Effector CD4-positive, alpha-beta T cell (primary cell): ENCODE data around the gene OR2K2. TPM values are rescaled to one million over a fixed set of nuclear protein-coding genes. Genes with fewer than 3 reads are reported as not detected.
"Not testable (repeated sequence)": the region's sequence is repeated elsewhere in the genome, so short reads cannot be mapped to it uniquely, and the experiment has no call there.

Source experiments
- DNase-seq: peaks from one replicate; pipeline ENCODE4 v3.0.0-alpha.2; 2020
- total RNA-seq: gene quantifications from one replicate; lab custom pipeline; 2026; lab: John Stamatoyannopoulos, UW

The OR2K2 gene, protein sequence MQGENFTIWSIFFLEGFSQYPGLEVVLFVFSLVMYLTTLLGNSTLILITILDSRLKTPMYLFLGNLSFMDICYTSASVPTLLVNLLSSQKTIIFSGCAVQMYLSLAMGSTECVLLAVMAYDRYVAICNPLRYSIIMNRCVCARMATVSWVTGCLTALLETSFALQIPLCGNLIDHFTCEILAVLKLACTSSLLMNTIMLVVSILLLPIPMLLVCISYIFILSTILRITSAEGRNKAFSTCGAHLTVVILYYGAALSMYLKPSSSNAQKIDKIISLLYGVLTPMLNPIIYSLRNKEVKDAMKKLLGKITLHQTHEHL
- total RNA-seq = not detected

DNA sequence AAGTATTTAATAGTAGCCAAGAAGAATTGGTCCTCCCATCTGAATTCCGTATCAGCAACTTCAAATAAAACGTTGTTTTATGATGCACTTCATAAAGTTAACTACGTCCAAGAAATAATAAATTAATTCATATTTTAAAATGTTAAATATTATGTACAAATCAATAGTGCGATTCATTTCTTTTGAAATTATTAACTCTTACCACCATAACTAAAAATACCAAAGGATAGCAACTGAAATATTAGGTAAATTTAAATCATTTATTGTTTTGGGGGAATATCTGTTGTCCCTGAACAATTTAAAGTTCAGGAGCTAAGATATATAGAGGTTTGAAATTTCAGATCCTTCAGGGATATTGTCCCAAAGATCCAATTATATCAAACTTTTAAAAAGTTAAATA, at the start of gene OR2K2:
TSS of gene OR2K2 (minus strand) at position 101 of the 400 bp plus-strand sequence. CDS start 1,791 bp downstream, outside the sequence.
- no peak for DNase-seq

DNA sequence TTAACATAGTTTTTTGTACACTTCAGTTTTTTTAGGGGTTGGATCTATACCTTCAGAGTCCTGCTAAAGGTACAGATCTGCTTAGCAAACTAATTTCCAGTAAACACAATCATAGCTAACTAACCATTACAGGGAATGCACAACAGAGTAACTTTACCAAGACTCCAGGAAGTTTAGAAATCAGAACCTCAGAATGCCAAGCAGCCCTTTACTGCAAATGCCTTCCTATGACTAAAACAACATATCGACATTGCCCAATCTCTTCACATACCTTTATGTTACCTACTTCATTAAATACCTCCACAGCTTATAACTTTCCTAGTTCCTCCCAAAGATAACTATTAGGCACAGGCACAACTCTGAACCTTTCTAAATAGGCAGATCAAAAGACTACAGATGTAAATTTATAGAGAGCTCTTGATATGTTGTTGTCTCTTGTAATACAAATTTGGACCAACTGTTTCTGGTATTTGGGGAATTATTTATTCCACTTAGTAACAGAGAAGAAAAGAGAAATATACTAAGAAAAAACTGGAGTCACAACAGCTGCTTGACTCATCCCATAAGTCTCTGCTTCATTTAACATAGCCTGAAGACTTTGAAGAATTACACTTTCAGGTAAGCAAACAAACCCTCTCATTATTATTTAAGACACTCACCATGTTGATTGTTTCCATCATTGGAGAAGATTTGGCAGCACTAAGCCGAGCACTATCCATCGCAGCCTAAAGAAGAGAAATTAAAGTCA, 46.0 kb upstream of the OR2K2 start:
- no peak for DNase-seq

- no peak for DNase-seq
Measured at GRCh38 chr9:111375062-111375461, 45.0 kb upstream of the OR2K2 start.

DNA sequence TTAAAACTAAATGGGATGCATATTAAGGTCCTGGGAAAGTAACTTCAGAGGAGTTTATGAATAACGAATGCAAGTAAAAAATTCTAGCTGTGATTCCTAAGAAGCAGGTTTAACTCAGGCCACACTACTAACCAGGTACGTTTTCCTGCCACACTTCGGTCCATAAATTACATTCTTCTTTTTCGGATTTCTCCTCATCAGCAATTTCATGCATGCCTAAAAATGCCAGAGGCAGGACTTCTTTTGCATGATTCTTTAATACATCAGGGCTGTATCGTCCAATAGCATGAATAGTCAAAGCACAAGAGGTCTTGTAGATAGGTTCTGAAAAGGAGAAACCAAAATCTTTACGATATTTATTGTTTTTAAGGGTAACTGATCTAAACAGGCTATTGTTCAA, 42.3 kb upstream of the OR2K2 start:
- no peak for DNase-seq

DNA sequence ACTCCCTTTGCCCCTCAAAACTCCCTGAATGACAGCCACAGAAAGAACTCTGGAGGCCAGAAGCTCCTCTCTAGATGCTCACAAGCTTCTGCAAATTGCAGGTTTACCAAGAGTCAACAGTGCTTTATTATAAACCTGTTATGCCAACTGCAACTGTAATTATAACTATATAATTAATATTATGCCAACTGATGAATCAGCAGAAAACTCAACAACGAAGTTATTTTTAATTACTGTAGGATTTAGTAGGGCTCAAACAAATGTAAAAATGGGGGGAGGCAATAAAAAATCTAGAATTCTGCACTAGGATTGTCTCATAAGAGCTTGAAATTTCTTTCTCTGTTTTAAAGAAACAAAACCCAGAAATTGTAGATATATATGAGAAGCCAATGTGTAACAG, 37.0 kb upstream of the OR2K2 start:
- no peak for DNase-seq

DNA sequence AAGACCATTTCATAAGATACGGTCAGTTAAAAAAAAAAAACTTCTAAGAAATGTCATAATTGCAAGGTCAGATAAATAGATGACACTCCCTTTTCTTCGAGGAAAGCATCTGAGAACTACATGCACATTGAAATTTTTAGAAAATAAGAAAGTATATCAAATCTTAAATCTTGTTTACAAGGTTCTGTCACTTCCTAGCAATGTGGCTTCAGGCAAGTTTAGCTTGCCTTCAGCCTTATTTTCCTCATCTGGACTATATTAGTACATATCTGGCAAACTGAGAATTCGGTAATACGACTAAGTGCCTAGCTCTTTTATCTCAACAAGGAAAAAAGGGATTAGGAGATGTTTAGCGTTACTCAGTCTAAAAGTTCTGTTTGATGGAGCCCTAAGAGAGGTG, 32.5 kb upstream of the OR2K2 start:
- no peak for DNase-seq

GRCh38 chr9:111360881-111361280, 30.9 kb upstream of the OR2K2 start:
- no peak for DNase-seq

GRCh38 chr9:111356481-111357244, 26.6 kb upstream of the OR2K2 start:
- DNase-seq = no peak

DNA sequence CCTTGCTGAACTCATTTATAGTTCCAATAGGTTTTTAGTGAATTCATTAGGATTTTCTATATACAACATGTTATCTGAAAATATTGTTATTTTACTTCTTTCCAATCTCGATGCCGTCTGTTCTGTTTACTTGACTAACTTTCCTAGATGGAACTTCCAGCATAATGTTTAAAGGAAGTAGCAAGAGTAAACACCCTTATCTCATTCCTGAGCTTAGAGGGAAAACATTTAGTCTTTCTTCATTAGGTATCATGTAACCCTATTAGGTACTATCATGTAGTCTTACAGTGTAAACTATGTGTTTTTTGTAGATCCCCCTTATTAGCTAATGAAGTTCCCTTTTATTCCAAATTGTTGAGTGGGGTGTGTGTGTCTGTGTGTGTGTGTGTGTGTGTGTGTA, 22.5 kb upstream of the OR2K2 start:
- no peak for DNase-seq

DNA sequence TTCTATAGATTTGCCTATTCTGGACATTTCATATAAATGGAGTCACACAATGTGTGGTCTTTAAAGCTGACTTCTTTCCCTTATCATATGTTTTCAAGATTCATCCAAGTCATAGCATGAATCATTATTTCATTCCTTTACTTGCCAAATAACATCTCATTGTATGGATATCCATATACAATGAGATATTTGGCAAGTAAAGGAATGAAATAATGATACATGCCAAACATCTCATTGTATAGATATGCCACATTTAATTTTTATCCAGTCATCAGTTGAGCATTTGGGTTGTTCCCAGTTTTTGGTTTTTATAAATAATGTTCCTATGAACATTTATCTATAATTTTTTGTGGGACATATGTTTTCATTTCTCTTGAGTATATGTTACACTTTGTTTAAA, 20.5 kb upstream of the OR2K2 start:
- DNase-seq = no peak

GRCh38 chr9:111349766-111350165, 19.7 kb upstream of the OR2K2 start:
- DNase-seq = no peak

- no peak for DNase-seq
Measured at GRCh38 chr9:111348821-111349271, 18.8 kb upstream of the OR2K2 start.

- DNase-seq = not testable (repeated sequence)
Measured at GRCh38 chr9:111334318-111334863, 4.4 kb upstream of the OR2K2 start.

DNA sequence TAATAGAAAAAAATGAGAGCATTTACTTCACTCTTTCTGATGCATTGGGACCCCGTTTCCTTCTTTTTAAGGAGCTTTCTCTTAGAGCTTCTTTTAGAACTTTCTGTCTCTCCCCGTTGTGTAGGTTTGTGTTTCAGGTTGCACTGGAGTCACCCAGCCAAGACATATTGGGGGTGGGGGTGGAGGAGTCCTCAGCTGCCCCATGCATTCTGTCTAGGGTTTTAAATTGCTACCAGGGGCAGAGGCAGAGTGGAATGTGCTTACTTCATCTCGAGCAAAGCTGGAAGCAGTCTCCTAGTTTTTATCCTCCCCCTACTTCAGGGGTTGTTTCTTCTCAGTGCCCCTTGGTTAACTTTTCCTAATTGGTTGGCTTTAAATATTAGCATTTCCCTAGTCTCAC, 9.4 kb downstream of the OR2K2 start:
- DNase-seq = no peak

DNA sequence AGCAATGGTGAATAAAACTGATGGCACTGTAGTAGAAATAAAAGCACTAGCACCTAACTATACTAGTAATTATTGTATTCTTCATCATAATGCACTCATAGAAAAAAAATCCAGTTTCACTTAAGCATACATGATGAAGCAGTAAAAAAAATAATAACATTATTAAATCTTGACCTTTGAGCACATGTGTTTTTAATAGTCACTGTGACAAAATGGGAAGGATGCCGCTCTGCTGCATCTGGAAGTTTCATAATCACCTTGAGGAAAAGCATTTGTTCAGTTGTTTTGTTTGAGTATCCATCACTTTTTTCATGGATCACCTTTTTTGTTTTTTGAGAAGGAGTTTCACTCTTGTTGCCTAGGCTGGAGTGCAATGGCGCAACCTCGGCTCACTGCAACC, 13.2 kb downstream of the OR2K2 start:
- no peak for DNase-seq

DNA sequence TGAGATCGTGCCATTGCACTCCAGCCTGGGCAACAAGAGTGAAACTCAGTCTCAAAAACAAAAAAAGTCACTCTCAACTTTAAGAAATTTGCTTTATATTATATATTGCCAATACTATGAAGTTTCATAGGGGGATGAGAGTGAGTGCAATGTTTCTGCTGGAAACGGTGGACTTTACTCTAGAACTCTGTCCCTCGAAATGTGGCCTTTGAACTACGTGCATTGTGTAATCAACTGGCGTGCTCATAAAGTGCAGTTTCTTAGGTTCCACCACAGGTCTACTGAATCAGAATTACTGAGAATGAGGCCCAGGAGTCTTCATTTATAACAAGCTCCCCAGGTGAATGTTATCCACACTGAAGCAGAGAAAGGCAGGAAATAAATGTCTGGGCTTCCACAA, 24.1 kb downstream of the OR2K2 start:
- DNase-seq = no peak

DNA sequence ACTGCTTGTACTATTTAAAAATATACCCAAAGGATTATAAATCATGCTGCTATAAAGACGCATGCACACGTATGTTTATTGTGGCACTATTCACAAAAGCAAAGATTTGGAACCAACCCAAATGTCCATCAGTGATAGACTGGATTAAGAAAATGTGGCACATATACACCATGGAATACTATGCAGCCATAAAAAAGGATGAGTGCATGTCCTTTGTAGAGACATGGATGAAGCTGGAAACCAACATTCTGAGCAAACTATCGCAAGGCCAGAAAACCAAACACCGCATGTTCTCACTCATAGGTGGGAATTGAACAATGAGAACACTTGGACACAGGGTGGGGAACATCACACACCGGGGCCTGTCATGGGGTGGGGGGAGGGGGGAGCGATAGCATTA, 26.0 kb downstream of the OR2K2 start:
- DNase-seq = not testable (repeated sequence)

GRCh38 chr9:111301195-111301594, 28.8 kb downstream of the OR2K2 start:
- no peak for DNase-seq

DNA sequence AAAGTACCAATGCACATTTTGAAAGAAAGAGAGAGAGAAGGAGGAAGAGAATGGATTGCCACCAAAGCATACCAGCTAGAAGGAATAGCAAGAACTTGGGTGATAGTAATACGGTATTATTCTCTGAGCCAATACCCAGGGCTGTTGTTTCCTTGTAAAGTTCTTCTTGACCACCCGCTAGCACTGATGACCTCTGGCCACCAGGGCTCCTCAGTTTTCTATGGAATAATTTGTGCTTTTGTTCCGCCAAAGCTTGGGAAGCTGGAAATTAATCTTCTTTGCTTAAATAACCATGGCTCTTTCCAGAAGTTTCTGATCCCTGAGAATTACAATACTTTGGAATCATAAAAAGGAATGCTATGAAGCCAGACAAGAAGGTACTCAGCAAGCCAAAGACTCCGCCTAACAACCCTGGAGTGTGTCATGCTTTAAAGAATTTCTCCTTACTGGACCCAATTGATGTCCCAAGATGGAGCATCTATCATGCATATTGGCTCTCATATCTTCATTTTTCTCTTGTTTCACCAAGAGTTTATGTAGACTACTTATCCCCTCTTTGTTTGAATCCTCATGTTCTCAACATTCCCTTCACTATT, 29.8 kb downstream of the OR2K2 start:
- DNase-seq = no peak

GRCh38 chr9:111299599-111299966, 30.4 kb downstream of the OR2K2 start:
- not testable (repeated sequence) for DNase-seq

DNA sequence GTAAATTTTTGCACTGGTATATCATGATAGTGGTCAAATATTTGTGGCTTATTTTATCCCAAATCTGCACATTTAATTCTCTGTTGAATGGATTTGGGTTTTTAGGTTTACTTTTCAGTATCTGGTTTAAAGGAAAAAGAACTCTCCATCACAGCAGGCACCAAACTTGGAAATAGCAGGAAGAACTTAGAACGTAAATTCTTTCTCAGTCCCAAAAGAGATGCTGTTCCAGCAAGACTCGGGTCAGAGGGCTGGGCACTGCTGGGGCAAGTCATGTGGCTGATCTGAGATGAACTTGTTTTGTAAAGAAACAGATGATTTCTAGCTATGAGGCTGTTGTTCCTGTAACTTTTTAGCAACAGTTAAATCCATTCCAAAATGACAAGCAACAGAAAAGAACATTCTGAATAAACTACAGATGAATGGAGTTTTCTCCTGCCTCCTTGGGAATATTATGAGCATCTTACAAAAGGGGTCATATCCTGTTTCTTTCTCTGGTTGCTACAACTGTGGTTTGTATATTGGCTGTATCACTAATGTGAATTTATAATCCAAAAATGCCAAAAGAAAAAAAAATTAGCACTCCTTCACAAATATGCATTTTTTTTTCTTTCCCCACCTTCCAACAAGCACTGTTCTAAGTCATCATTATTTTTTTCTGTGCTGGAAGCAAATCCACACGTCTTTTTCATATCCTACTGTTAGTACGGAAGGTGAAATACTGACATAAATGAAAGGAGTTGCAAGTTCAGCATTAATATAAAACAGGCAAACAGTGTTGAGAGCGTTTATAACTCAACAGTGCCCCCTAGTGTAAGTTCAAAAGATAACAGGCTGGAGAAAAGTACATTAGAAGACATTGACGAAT, 31.1 kb downstream of the OR2K2 start:
- DNase-seq = no peak

GRCh38 chr9:111298111-111298510, 31.9 kb downstream of the OR2K2 start:
- DNase-seq = no peak
